ENCODE data around the gene ASAP2.
"Not testable (repeated sequence)": the region's sequence is repeated elsewhere in the genome, so short reads cannot be mapped to it uniquely, and the experiment has no call there.

The ASAP2 gene

GRCh38 chr2:9212010-9212635, 5.5 kb downstream of the ASAP2 start:
- no peak for DNase-seq (ENCODE audit: low read depth)

- DNase-seq (ENCODE audit: low read depth) = no peak
Observed at GRCh38 chr2:9212661-9213411, 6.2 kb downstream of the ASAP2 start.

- DNase-seq (ENCODE audit: low read depth) = no peak
Observed at GRCh38 chr2:9213477-9214051, 7.0 kb downstream of the ASAP2 start.

- no peak for DNase-seq (ENCODE audit: low read depth)
Observed at GRCh38 chr2:9214873-9215272, 8.3 kb downstream of the ASAP2 start.

GRCh38 chr2:9215680-9216079, 9.1 kb downstream of the ASAP2 start:
- DNase-seq (ENCODE audit: low read depth) = no peak

GRCh38 chr2:9216143-9216542, 9.5 kb downstream of the ASAP2 start:
- DNase-seq (ENCODE audit: low read depth) = not testable (repeated sequence)

- DNase-seq (ENCODE audit: low read depth) = peak; percentile 30
Observed at GRCh38 chr2:9217838-9218770, 11.5 kb downstream of the ASAP2 start.

- DNase-seq (ENCODE audit: low read depth) = no peak
Observed at GRCh38 chr2:9219027-9219445, 12.4 kb downstream of the ASAP2 start.

- peak; percentile 25 for DNase-seq (ENCODE audit: low read depth)
Observed at GRCh38 chr2:9220201-9220600, 13.6 kb downstream of the ASAP2 start.

GRCh38 chr2:9221223-9221622, 14.6 kb downstream of the ASAP2 start:
- no peak for DNase-seq (ENCODE audit: low read depth)

- DNase-seq (ENCODE audit: low read depth) = no peak
Observed at GRCh38 chr2:9222239-9222892, 15.8 kb downstream of the ASAP2 start.

GRCh38 chr2:9222893-9223287, 16.3 kb downstream of the ASAP2 start:
- DNase-seq (ENCODE audit: low read depth) = no peak

GRCh38 chr2:9225806-9226205, 19.2 kb downstream of the ASAP2 start:
- no peak for DNase-seq (ENCODE audit: low read depth)

- no peak for DNase-seq (ENCODE audit: low read depth)
Observed at GRCh38 chr2:9226458-9227380, 20.1 kb downstream of the ASAP2 start.

GRCh38 chr2:9228088-9228751, 21.6 kb downstream of the ASAP2 start:
- DNase-seq (ENCODE audit: low read depth) = peak; percentile 89

- DNase-seq (ENCODE audit: low read depth) = no peak
Observed at GRCh38 chr2:9228781-9229469, 22.3 kb downstream of the ASAP2 start.

GRCh38 chr2:9229470-9229820, 22.8 kb downstream of the ASAP2 start:
- DNase-seq (ENCODE audit: low read depth) = no peak

GRCh38 chr2:9230051-9230802, 23.6 kb downstream of the ASAP2 start:
- DNase-seq (ENCODE audit: low read depth) = peak; percentile 25

GRCh38 chr2:9230881-9231280, 24.3 kb downstream of the ASAP2 start:
- DNase-seq (ENCODE audit: low read depth) = no peak

Data from EH (cell line).